K562 (cell line): ENCODE data around the gene NUDT22. TPM values are rescaled to one million over a fixed set of nuclear protein-coding genes. Genes with fewer than 3 reads are reported as not detected.

ENCODE experiments used
- CREB3 ChIP-seq: fragments of 450-650 bp; conservative IDR thresholded peaks from 2 replicates; pipeline ENCODE4 v1.6.1; 2016; ENCODE audit warnings: missing genetic modification characterization, low read depth, mild to moderate bottlenecking, missing compliant biosample characterization, moderate library complexity
- CSDE1 ChIP-seq, 2 experiments: fragments of 450-650 bp; IDR thresholded peaks; 2 replicates each; pipeline ENCODE4 v1.6.1; 2016; ENCODE audit warnings: mild to moderate bottlenecking in 1 of 2
- DPF2 ChIP-seq: fragments of 450-650 bp; IDR thresholded peaks from 2 replicates; pipeline ENCODE4 v1.6.1; 2016
- E2F1 ChIP-seq: sonication (generic); formaldehyde crosslinking; IDR thresholded peaks from 2 replicates; pipeline ENCODE4 v1.8.1; 2023; ENCODE audit warnings: mild to moderate bottlenecking, missing genetic modification reagents, moderate library complexity
- E2F3 ChIP-seq: fragments of 250-450 bp; sonication (Bioruptor Pico); IDR thresholded peaks from 2 replicates; pipeline ENCODE4 v1.4.0; 2020; ENCODE audit warnings: mild to moderate bottlenecking
- JUNB ChIP-seq: fragments of 450-650 bp; formaldehyde crosslinking; conservative IDR thresholded peaks from 2 replicates; pipeline ENCODE4 v1.4.0; 2020; ENCODE audit warnings: mild to moderate bottlenecking
- MAFK ChIP-seq: IDR thresholded peaks from 2 replicates; pipeline ENCODE4 v1.6.1; 2011; ENCODE audit warnings: low read length, improper control_type of control experiment
- NRF1 ChIP-seq, 2 experiments: fragments of 450-650 bp; IDR thresholded peaks in 1 of 2; conservative IDR thresholded peaks in 1 of 2; 2 replicates each; pipeline ENCODE4 v1.6.1; 2014; ENCODE audit warnings: mild to moderate bottlenecking in 2 of 2
- SNAPC5 ChIP-seq: fragments of 250-450 bp; sonication (Bioruptor Pico); IDR thresholded peaks from 2 replicates; pipeline ENCODE4 v1.8.0; 2021; ENCODE audit warnings: moderate library complexity, mild to moderate bottlenecking, inconsistent platforms
- TCF7L2 ChIP-seq: fragments of 150-350 bp; IDR thresholded peaks from 2 replicates; pipeline ENCODE4 v1.6.1; 2016; ENCODE audit warnings: low read depth, mild to moderate bottlenecking, low read length, moderate library complexity
- ZFPM2 ChIP-seq: fragments of 250-450 bp; sonication (Bioruptor Pico); IDR thresholded peaks from 2 replicates; pipeline ENCODE4 v1.5.1; 2022; ENCODE audit warnings: mild to moderate bottlenecking
- ZNF511 ChIP-seq: sonication (generic); formaldehyde crosslinking; IDR thresholded peaks from 2 replicates; pipeline ENCODE4 v1.8.0; 2022; ENCODE audit warnings: mild to moderate bottlenecking, missing genetic modification reagents
- ZNF740 ChIP-seq, 3 experiments: fragments of 200-800 bp in 1 of 3; sonication (Bioruptor generic) in 1 of 3; sonication (generic) in 1 of 3; formaldehyde crosslinking in 1 of 3; IDR thresholded peaks; 2 replicates each; pipeline versions ENCODE4 v1.6.1 to v1.8.0; 2016 to 2022; ENCODE audit warnings: mild to moderate bottlenecking in 2 of 3, missing compliant biosample characterization in 2 of 3, missing genetic modification characterization in 2 of 3, missing genetic modification reagents in 1 of 3
- ZZZ3 ChIP-seq: fragments of 450-650 bp; IDR thresholded peaks from 2 replicates; pipeline ENCODE4 v1.6.1; 2016; ENCODE audit warnings: antibody characterized with exemption, mild to moderate bottlenecking, moderate library complexity
- polyA plus RNA-seq, 8 experiments: library from polyadenylated mRNA; depleted of rRNA in 4 of 8; stranded (reverse) in 5 of 8; unstranded in 3 of 8; fragments of >200 nt; fragmentation: Nextera tagmentation in 2 of 8; fragmentation: Illumina TruSeq in 1 of 8; extraction: Ambion mirVana in 2 of 8; extraction: Trizol in 1 of 8; gene quantifications; 2 replicates each; pipeline versions ENCODE4 v1.2.1 to v1.2.3, GENCODE V29; 2011 to 2014; ENCODE audit warnings: inconsistent platforms in 1 of 8, missing spikeins in 1 of 8
- total RNA-seq, 7 experiments: library from RNA; depleted of rRNA in 6 of 7; stranded (reverse); fragments of >200 nt in 6 of 7; fragmentation: Illumina TruSeq in 2 of 7; extraction: Trizol in 2 of 7; gene quantifications; 2 replicates each; pipeline versions ENCODE4 v1.2.1 to v1.2.3, GENCODE V29; 2011 to 2021; ENCODE audit warnings: low replicate concordance in 1 of 7
- TF ChIP-seq, protein P1 (sequence below), 2 experiments: fragments of 450-650 bp in 1 of 2; sonication (generic) in 1 of 2; formaldehyde crosslinking in 1 of 2; IDR thresholded peaks in 1 of 2; conservative IDR thresholded peaks in 1 of 2; 2 replicates each; pipeline versions ENCODE4 v1.6.1 to v1.8.1; 2016 to 2023; ENCODE audit warnings: mild to moderate bottlenecking in 2 of 2, moderate library complexity in 2 of 2, inconsistent platforms in 1 of 2, missing genetic modification reagents in 1 of 2
- TF ChIP-seq, protein P2 (sequence below), 2 experiments: fragments of 450-650 bp in 1 of 2; sonication (generic) in 1 of 2; formaldehyde crosslinking; conservative IDR thresholded peaks; 2 replicates each; pipeline versions ENCODE4 v1.4.0 to v1.8.1; 2020 to 2022; ENCODE audit warnings: mild to moderate bottlenecking in 1 of 2, missing genetic modification reagents in 1 of 2
- TF ChIP-seq, protein P3 (sequence below): fragments of 250-450 bp; sonication (Bioruptor Pico); IDR thresholded peaks from 2 replicates; pipeline ENCODE4 v1.9.0; 2021; ENCODE audit warnings: mild to moderate bottlenecking, inconsistent platforms

NUDT22 gene
- total and polyA plus RNA-seq, 9 of the 15 experiments (the other 6 are each of a cell fraction or from before 2014, with no cell fraction given): 6.3 to 92.6 (median 37.4) TPM

DNA sequence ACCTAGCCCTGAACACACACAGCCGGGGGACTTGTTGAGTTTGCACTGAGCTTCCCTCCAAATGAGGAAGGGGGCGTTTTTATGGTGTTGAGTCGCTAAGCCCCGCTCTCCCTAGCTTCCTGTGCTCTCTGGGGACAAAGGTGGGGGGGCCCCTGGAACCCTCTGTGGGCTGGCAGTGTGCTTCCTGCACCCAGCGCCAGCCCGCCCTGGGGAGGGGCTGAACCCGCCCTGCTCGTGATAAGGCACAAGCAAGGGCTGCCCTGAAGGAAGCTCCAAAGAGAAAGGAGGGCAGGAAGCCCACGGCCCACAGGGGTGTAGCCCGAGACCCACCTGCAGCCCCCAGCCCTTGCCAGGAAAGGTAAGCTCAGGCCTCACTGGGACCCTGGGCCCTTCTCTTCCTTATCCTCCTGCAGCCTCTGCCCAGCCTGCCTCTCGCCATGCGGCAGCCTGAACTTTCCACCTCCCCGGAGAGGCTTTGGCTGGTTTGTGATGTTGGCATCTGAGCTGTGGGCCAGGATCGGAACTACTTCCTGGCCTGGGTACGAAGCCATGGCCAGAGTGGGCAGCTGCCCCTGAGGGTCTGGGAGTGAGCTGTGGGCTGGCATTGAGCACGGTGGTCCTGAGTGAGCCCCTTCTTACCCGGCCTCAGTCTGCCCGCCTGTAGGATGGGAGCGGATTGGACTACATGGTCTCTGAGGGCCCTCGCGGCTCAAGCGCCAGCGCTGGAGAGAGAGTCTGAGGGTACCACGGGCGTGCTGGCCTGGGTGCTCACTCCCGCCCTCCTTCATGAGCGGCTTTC, 19.4 kb upstream of the NUDT22 start, which contains the start of gene FERMT3 (continued):
- peak; percentile 91 for TF ChIP-seq ZNF740 (CRISPR knock-in tag; IDR thresholded peaks at IDR 0.05)
- TF ChIP-seq ZNF740 (tag; IDR thresholded peaks at IDR 0.05): peak in 1 of 2 experiments; percentile 82; a peak in 2 of 4 replicates
- no peak; a peak in 1 of 4 replicates for TF ChIP-seq CSDE1 (IDR thresholded peaks at IDR 0.05)
- TF ChIP-seq JUNB (CRISPR knock-in tag): no peak
- 0 out of 4 replicates have a peak, but pooled peaks of 1 of the 2 experiments have one; percentile 17 for TF ChIP-seq NRF1 (conservative IDR thresholded peaks at IDR 0.05 in 1 of 2, IDR thresholded peaks at IDR 0.05 in 1 of 2)
- TF ChIP-seq, protein P1, sequence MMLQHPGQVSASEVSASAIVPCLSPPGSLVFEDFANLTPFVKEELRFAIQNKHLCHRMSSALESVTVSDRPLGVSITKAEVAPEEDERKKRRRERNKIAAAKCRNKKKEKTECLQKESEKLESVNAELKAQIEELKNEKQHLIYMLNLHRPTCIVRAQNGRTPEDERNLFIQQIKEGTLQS (IDR thresholded peaks at IDR 0.05): no peak
- TF ChIP-seq, protein P1 (CRISPR knock-in tag; conservative IDR thresholded peaks at IDR 0.05): no peak
- TF ChIP-seq, protein P2, sequence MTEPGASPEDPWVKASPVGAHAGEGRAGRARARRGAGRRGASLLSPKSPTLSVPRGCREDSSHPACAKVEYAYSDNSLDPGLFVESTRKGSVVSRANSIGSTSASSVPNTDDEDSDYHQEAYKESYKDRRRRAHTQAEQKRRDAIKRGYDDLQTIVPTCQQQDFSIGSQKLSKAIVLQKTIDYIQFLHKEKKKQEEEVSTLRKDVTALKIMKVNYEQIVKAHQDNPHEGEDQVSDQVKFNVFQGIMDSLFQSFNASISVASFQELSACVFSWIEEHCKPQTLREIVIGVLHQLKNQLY (CRISPR knock-in tag; conservative IDR thresholded peaks at IDR 0.05): no peak
- TF ChIP-seq E2F1 (CRISPR knock-in tag): 0 out of 2 replicates have a peak, but pooled peaks have one; percentile 52
- TF ChIP-seq TCF7L2: no peak
- TF ChIP-seq, protein P3, sequence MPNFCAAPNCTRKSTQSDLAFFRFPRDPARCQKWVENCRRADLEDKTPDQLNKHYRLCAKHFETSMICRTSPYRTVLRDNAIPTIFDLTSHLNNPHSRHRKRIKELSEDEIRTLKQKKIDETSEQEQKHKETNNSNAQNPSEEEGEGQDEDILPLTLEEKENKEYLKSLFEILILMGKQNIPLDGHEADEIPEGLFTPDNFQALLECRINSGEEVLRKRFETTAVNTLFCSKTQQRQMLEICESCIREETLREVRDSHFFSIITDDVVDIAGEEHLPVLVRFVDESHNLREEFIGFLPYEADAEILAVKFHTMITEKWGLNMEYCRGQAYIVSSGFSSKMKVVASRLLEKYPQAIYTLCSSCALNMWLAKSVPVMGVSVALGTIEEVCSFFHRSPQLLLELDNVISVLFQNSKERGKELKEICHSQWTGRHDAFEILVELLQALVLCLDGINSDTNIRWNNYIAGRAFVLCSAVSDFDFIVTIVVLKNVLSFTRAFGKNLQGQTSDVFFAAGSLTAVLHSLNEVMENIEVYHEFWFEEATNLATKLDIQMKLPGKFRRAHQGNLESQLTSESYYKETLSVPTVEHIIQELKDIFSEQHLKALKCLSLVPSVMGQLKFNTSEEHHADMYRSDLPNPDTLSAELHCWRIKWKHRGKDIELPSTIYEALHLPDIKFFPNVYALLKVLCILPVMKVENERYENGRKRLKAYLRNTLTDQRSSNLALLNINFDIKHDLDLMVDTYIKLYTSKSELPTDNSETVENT (CRISPR knock-in tag): no peak
- TF ChIP-seq MAFK: no peak
- peak; percentile 51 for TF ChIP-seq ZNF511 (CRISPR knock-in tag)
- no peak for TF ChIP-seq ZZZ3
- no peak for TF ChIP-seq ZFPM2 (CRISPR knock-in tag)
- TF ChIP-seq DPF2: no peak
- TF ChIP-seq CREB3 (tag): 0 out of 2 replicates have a peak, but pooled peaks have one; percentile 39
- peak; percentile 50 for TF ChIP-seq E2F3
- no peak for TF ChIP-seq SNAPC5 (CRISPR knock-in tag)
